NCI-H1436 treated with DMSO at 0.1 percent for 48 hours (cell line): ENCODE results near the gene EXOSC7.
"Not testable (repeated sequence)": the region's sequence is repeated elsewhere in the genome, so short reads cannot be mapped to it uniquely, and the experiment has no call there.

ENCODE experiments used
- DNase-seq: peaks from one replicate; lab custom pipeline; 2025; lab: John Stamatoyannopoulos, UW

Gene EXOSC7

DNA sequence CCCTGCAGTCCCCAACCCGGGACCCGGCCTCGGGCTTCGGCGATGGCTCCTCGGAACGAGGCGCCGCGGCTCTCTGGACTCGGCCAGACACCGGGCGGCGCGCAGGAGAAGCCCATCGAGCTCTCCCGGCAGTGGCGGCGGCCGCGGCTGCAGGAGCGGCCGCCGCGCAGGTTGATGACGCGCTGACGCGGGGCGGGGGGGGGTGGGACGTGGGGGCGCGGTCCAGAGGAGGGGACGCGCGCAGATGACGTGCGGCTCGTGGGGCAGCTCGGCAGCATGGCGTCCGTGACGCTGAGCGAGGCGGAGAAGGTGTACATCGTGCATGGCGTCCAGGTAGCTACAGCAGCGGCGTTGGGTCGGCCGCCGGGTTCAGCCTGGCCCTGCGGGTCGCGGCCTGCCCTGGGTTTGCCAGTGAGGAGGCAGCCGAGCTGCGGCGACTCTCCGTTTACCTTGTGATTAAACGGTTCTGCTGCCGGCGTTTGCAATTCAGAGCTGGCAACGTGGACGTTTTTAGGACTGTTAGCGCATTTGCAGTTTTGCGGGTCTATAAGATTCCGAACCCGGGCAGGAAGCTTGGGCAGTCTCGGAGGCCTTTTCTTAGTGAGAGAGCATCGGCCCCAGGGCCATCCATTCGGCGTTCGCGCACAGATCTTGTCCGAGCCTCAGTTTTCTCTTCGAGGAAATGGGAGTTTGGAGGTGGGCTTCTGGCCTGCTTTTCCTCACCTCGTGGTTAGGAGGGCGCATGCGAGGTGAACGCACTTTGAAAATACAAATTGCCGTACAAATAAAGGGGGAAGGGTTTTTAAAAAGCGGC is at the start of gene EXOSC7, which contains the start of gene ZDHHC3:
Gene EXOSC7, plus strand, starts transcription at position 243 of the 814 bp plus-strand sequence. Its CDS starts 34 bp downstream, at position 277.
Gene ZDHHC3, minus strand, starts transcription at position 173 of the 814 bp plus-strand sequence. CDS start 16,738 bp downstream, outside the sequence.
- DNase-seq, result no peak

DNA sequence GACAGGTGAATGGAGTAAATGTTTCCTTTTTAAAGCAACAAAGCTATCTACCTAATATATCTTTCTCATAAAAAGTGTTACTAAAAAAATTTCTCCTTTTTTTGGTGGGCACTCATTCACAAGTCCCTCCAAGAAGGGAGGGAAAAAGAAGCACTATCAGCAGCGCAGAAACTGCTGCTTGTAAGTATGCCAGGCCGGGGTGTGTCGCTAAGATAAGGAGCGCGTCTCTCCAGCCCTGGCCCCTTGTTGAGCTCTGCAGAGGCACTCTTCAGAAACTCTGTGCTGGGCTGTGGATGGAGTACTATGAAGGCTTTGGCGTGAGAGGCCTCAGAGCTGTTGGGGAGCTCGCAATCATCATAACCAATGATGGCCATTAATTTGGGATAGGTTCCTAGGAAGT is 49.1 kb upstream of the EXOSC7 start:
- DNase-seq, result no peak

DNA sequence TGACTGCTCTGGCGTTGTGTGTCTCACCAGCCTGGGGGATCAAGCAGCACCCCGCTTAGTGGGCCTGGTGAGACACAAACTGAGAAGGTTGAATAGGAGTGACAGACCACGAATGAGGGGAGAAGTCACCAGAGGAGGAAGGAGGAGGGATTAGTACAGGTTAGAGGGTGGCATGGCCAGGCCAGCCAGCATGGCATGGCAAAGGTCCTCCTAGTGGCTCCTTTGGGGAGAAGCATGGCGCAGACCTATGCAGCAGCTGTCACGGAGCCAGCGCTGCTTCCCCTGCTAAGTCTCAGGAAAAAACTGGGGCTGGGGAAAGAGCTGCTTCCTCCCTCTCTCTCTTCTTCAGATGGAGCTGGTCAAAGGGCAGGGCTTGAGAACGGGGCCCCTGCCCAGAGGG is 48.7 kb upstream of the EXOSC7 start:
- no peak for DNase-seq

DNA sequence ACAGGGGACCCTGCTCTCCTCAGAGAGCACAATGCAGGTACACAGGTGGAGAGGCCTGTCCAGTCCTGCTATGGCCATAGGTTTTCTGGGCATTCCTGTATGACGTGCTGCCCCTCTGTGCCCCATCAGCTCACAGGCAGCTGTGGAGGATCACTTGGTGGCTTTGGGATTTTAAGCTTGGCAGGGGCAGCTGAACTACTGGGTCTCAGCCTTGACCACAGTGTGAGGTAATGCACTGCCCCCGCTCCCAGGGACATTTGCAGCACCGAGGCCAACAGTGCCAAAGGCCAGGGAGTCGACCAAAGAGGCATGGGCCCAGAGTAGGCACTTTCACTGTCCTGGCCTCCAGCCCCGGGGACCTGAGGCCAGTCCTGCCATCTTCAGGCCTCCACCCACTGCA is 46.3 kb upstream of the EXOSC7 start:
- no peak for DNase-seq

DNA sequence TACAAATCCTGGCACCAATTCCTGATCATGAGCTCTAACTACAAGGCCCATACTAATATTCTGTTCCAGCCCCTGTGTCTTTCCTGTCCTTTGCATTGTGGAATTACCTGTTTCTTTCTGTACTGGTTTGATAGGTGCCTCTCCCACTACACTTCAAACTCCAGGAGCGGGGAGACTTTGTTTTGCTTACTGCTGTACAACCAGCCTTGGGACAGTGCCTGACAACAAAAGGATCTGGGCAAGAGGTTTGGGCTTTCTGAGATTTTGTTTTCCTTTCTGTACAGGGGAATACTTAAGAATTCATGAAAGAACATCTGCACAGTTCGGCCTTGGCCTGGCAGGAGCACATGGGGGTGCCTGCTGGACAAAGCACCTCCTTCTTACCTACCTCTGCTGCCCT is 45.1 kb upstream of the EXOSC7 start:
- DNase-seq, result no peak

DNA sequence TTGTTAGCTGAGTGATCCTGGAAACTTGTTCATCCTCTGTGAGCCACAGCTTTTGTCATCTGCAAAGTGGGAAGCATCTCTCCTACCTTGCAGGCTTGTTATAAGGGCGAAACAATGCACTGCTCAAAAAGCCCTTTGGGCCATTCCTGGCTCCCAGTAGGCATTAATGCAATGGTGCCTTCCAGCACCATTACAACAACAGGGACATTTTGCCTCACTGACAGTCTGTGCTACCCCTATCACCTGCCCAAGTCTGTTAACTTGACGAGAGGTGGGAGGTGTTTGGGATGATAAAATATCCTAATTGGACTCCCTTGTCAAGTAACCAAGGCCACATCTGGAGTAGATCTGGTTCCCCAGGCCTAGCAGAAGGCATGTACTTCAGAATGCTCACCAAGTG is 44.3 kb upstream of the EXOSC7 start:
- DNase-seq, result no peak

DNA sequence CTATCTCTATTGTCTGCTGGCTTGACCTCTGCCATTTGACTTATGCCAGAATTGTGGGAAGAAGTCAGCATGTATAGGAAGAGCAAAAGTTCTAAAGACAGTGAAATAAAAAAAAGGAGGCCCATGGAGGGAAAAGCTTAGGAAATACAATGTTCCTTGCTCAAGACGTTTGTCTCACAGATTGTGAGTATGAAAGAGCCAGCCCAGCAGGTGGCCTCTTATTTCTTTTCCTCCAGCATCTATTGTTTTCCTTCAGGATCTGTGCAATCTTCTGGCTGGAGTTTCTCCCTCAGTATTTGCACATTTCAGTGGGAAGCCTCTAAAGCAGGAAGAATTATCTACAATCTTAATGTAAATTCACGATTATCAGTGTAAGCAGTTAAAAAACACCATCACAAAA is 43.8 kb upstream of the EXOSC7 start:
- no peak for DNase-seq

DNA sequence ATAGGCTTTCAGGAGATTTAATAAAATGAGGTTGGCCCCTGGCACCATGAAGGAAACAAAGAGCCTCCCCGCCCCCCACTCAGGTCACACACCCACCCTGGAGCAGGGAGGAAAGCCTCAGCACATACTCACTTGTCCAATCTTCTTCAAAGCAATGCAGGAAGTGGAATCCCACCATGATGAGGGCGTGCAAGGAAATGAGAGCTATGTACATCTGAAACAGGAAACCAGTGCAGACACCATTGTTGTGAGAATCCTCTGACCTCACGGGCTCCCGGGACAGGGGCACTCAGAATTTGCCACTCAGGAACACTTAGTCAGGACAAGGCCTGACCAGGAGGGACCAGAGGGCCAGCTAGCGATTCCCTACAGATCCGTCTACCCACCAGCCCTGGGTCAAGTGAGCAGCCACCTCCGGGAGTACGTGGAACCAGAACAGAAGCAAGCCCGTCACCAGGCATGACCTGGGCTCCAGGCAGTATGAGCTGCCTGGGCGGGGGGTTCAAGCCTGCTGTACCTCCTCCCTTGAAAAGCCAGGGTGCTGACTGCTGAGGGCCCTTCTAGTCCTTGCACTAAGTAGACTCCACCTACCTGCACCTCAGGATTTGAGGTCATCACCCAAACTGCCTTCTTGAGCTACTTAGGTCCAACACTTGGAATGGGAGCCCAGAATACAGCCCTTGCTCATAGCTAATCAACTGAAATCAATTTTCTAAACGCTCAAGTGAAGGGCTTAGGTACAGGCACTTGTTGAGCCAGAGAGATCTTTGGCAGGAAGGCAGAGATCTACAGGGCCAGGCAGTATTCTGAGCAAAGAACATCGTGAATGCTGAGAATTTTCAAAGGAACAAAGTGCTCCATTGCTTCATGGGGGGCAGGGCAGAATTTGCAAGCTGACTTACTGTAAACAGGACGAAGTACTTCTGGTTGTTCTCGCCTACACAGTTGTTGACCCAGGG is 42.8 kb upstream of the EXOSC7 start:
- no peak for DNase-seq

DNA sequence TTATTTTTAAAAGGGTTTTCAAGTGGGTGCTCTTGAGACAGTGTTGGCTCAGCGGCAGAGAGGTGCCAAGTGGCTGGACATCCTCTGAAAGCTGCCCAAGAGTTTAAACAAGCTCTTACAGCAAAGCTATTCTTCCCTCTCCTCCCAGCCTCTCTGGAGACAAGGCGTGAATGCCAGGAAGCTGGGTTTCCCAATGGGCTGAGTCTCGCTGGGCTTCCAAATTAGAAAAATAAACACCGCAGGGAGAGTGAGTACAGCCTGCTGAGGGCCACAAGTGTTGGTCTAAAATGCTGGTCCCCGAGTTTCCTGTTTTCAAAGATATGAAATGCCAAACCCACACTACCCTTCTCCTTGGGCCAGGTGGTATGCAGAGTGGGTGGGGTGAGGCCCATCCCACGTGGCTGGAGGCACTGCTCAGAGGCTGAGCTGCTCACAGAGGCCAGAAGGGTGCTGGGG is 36.4 kb upstream of the EXOSC7 start:
- DNase-seq, result no peak

DNA sequence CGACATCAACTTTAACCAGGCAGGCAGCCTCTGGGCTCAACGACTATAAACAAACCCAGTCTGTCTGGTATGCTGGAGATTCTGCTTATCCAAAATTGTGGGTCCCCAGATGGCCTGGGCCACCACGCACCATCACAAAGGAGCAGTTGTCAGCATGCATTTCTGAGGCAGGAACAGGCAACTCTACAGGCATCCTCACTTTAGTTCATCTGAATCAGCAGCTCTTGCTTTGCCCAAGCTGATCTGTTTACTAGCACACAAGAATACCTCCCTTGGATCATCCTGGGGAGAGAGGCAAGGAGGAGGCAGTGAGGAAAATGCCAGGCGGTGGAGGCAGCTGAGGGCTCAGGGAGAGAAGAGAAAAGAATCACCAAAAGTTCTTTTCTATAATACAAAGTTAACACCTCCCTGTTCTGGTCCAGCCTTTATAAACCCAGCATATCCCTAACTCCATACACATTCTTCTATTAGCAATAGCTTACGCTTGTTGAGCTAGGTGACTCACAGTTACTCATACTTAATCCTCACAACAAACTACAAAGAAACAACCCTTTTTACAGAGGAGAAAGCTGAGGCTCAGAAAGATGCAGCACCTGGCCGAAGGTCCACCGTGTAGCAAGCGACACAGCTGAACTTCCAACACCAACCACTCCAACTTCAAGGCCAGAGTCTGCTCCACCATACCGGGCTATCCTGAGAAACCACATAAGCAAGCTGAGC is 33.7 kb upstream of the EXOSC7 start:
- DNase-seq, result no peak

DNA sequence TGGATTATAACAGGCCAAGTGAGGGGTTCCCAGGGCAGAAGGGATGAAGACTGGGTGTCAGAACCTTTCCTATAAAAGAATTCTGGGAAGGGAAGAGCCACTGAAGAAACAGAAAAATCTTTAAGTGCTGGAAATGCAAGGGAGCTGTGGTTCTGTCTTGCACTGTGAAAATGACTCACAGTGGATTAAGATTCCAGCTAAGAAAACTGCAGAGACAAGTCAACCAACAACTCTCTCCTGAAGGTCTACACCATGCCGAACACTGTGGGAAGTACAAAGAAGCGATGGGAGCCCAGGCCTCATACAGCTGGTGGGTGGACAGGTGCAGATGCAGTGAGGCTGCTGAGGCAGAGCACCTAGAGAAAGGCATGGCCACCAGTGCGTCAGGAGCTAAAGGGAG is 27.8 kb upstream of the EXOSC7 start:
- DNase-seq, result no peak

DNA sequence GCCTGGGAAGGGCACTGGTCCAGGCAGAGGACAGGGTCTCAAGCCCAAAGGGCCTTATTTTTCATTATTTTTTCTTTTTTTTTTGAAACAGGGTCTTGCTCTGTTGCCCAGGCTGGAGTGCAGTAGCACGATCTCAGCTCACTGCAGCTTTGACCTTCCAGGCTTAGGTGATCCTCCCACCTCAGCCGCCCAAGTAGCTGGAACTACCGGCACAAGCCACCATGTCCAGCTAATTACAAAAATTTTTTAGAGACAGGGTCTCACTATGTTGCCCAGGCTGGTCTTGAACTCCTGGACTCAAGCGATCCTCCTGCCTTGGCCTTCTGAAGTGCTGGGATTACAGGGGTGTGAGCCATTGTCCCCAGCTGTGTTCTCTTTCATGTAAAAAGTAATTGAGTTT is 26.3 kb upstream of the EXOSC7 start:
- DNase-seq, result not testable (repeated sequence)

DNA sequence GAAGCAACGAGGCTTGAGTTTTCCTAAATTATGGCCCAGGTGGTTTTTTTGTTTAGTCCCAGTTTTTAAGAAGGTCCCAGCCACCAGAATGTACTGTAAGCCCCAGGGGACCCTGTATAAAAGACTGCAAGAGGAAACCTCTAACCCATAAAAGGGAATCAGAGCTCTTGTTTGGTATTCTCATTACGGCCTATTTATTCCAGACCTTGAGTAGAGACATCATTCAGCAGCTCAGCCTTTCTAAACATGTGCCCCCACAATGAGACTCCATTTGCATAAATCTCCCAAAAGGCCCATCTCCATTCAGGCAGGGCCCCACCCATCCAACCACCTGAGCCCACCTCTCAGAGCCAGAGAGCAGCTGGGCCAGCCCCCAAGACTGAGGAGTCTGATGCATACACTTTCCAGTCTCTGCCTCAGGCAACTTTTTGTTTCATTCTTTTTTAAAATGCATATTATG is 25.7 kb upstream of the EXOSC7 start:
- DNase-seq, result peak; percentile 28

DNA sequence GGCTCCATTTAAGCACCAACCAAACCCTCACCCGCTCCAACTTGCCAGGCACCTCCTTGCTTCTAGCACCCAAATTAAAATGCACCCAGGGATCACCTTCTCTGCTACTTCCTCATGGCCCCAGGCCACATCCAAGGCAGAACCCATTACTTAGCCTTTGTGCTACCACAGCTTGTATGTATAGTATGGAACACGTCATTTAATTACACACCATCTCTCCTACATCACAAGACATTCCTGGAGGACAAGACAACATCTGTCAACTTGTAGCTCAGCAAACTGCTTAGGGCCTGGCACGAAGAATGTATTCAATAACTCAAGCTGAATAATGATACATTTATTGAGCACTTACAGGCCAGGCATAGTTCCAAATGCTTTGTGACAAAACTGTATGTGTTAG is 23.4 kb upstream of the EXOSC7 start:
- DNase-seq, result no peak

DNA sequence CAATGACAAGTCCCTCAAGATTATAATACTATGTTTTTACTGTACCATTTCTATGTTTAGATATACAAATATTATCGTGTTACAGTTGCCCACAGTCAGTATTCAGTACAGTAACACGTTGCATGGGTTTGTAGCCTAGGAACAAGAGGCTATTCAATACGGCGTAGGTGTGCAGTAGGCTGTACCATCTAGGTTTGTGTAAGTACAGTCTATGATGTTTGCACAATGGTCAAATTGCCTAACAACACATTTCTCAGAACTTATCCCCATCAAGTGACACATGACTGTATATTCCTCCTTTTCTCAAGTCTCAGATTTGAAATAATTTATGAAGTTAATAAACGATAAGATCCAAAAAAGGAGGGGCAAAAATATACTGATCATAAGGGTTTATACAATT is 21.7 kb upstream of the EXOSC7 start:
- no peak for DNase-seq

DNA sequence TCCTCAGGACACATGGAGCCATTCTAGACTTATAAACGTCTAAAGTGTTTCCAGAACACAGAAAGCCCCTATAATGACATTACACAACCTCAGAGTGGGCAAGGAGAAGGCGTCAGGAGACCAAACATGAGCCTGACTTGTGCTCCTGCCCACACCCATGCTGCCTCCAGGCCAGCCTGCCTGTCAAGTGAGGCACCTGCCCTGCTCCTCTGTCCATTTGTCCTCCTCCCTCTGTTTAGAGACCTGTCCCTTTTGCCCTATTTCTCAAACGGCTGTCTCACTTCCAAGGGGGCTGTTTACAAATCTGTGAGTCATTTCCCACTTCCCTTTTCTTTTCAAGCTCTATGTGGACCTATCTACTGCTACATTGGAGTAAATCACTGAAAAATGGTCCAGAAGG is 21.1 kb upstream of the EXOSC7 start:
- no peak for DNase-seq

DNA sequence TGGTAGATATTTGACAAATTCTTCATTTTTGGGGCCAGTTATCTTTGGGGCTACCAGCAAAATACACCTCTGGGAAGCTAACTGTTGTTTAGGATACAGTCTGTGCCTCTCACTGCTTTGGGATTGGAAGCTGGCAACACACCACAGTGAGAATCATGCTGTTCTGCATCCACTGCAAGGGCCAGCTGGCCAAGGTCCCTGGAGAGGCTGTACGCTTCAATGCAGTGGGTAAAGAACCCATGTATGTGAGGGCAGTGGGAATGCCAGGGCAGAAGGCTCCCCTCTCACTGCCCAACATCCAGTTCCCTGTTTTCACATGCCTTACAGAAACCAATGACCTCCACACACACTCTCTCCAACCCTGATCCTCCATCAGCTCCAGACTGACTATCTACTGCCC is 20.1 kb upstream of the EXOSC7 start:
- DNase-seq, result no peak

DNA sequence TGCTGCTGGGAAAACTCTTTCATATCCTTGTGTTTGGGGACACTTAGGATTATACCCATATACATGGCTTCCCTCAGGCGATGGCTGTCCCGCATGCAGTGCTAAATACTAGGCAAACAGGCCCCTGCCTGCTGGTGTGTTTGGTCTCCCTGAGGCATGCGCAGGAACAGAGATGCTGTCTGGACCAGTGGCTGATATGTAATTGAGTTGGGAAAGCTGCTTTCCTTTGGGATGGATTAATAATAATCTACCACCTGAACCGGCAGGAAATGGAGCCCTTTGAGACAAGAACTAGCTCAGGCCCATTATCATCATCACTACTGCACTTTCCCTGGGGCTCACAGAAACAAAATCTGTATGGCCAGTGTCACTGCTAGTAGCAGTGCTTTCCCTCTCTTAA is 18.1 kb upstream of the EXOSC7 start:
- DNase-seq, result no peak

DNA sequence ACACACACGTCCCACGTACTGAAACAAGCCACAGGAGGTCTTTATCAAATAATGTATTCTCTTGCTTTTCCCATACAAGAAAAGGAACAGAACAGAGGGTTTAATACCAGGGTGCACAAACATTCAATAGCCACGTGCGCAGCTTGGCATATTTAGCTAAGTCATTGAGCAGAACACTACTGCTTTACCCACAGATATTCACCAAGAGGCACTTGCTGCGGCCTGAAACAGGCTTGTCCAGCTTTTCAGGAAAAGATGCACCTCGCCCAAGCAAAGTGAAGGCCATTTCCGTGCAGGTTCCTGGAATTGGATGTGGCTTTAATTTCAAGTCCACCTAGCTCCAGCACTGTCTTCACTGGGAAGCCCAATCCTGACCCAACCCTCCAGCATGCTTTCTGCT is 17.7 kb upstream of the EXOSC7 start:
- no peak for DNase-seq

DNA sequence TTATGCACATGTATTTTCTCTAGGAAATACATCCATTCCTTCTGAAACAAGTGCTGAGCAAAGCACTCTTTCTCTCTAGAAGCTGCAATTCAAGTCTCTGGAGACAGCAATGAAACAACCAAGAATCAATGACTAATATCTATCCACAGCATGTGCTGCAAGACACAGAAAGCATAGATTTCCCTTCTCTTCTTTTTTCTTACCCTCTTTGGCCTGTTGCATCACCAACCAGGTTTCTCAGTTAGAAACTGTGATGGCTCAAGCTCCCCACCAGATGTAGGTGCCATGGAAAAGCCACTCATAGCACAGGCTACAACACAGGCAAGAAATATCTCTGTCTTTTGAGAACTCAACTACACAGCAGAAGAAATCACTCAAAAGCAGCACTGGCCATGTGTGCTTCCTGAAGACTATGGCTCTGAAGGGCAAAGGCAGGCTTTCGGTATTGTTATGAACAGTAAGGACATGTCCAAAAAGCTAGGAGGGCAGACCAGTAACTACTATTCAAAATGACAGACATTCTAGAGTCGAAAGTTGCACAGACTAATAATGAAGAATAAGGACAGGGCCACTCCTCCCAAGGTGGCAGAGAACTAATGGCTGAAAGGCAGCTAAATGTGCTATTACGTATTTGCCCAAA is 15.5 kb upstream of the EXOSC7 start:
- no peak for DNase-seq

DNA sequence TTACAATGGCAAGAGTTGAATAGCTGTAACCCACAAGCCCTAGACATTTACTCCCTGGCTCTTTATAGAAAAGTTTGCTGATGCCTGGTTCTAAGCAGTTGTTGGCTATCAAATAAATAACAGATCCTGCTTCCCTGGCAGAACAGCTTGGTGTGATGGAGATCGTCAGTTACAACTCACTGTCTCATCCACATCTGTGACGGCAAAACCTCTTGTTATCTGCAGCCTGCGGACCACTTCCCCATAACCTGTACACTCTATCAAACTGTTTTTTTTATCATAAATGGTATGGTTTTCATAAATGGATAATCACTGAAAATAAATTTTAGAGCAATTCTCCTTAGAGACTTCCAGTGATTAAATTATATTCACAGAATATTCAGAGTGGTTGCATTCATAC is 14.2 kb upstream of the EXOSC7 start:
- no peak for DNase-seq
